HG03135 (cell line): ENCODE results near the gene RBPJ.
"Not testable (repeated sequence)": the region's sequence is repeated elsewhere in the genome, so short reads cannot be mapped to it uniquely, and the experiment has no call there.

ENCODE experiments used
- ATAC-seq: cut with Tn5 transposase; IDR thresholded peaks from one replicate; pipeline ENCODE4 v1.9.1; 2021; ENCODE audit warnings: mild to moderate bottlenecking, moderate library complexity; ENCODE audit not compliant: unreplicated experiment

RBPJ gene

DNA sequence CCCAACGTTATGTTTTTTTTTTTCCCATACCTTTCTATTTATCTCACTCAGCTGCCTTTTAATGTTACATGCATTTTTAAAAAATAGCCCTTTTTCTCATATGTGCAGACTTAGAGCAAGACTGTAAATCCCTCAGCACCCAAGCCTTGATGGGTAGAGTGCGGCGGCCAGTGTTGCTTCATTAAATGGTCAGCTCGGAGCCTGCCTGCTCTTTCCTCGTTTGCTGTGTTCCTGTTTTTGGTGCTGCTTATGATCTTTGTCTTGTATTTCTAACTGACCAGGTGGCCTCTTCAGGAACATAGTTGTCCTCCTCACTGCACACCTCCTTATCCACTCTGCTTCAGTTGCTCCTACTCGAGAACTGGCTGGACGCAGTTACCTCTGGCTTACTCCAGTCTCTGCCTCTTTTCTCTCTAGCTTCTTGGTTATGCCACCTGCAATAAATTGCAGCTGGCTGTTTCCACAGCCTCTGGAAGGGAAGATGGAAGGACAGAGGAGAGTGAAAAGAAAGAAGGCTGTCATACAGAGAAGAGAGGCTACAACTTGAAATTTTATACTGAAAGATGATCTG, 10.7 kb downstream of the RBPJ start:
- ATAC-seq, result no peak

DNA sequence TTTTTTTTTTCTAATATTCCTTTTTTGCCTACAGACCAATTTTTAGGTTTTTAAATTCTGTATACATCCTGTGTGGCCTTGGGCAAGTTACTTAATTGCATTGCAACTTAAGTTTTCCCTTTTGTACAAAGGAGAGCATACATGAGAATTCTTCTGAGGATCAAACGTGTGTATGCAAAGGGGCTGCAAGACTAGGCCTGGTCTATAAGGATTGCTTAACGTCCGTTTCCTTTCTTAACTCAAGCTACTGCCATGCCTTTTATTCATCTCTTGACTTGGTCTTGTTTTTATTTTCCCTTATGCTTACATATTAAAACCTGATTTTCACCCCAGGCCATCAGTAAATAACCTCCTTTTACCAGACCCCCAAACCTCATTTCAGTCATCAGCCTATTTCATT, 13.6 kb downstream of the RBPJ start:
- no peak for ATAC-seq

DNA sequence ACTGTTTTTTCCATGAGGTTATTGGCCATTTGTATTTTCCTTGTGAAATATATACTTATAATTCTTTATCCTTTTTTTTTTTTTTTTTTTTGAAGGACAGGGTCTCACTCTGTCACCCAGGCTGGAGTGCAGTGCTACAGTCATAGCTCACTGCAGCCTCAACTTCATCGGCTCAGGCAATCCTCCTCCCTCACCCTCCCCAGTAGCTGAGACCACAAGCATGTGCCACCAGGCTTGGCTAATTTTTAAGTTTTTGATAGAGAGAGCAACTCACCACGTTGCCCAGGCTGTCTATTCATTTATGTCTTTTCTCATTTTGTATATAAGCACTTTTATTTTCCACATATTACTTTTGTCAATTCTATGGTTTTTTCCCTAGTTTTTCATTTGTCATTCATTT, 16.8 kb downstream of the RBPJ start:
- no peak for ATAC-seq

DNA sequence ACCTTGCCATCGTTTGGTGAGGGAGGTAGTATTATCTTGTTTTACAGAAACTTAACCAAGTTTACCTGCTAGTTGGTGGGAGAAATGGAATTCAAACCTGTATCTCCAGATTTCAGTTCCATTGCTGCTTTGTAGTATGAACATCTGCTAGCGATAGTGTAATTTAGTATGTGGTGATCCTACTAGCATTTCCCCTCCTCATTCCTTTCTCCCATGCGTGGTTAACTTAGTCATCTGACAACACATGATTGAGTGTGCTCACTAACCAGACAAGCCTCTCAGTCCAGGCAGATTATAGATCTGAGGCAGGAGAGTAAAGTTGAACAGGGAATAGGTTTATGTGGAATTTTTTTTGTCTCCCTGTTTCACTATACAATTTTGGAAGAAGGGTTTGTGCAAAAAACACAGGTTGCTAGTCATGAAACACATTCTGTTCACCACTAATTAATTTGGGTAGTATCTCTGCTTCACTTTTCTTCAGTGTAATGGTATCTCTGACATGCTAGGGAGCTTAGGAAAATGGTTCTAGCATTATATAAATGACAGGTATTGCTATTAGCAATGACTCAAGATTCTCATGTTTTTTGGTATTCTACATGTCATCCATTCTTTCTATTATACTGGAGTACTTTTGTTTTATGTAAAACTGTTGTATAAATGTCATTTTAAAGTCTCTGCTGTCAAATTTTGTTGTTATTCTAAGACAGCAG, 21.7 kb downstream of the RBPJ start:
- ATAC-seq, result no peak

DNA sequence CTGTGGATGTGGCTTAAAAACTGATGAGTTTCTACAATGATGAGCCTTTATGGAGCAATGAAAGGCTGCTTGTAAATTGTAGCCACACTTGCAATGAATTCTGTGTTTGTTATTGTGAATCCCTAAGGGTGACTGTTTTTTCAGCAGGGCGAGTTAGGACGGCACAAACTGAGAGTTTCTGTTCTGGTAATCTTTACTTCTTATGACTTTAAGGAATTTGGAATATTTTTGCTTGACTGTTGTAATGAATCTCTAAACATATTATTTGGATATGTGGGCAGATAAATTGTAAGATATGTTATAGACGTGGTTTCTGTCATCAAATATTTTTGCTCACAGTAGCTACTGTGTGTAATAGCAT, 22.2 kb downstream of the RBPJ start:
- ATAC-seq, result no peak

DNA sequence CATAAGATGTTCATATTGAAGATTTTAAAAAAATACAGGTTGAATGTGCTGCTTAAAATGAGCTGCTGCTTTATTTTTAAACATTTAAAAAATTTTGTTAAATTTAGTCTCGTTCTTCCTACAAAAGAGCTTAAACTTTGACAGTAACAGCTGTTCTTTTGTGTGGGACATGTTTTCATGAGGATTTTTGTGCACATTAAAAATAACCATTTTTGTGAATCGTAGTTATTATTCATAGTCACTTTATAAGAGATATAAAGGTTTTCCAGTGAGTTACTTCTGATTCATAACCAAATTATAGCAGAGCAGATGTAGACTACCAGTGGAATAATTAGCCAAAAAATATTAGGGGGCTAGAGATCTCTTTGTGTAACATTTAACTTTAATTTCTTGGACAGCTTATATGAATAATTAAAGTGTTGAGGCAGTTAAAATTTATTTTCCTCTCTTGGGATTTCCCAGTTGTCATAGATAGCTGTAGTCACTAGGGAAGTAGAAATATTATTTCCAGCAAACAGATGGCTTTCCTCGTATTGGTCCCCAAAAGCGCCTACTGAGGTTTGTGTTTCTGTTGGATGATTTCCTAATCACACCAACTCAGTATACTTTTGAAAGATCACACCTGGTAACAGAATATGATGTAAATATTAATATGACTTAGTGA, 24.2 kb downstream of the RBPJ start:
- no peak for ATAC-seq

DNA sequence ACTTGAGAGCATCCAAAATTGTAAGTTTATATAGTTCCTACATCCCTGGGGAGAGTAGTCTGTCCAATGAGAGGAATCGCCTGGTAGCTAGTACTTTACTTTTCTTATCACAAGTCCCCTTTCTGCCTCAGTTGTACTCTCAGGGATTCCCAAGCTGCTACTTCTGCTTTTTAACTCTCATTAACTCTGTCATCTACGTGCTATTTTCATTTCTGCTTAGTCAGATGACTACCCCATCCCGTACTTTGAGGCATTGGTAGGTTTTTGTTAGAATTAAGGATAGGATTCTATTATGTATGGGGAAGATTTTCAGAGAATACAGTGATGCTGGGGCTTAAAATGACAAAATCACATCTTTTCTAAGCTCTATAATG, 24.7 kb downstream of the RBPJ start:
- ATAC-seq, result no peak

DNA sequence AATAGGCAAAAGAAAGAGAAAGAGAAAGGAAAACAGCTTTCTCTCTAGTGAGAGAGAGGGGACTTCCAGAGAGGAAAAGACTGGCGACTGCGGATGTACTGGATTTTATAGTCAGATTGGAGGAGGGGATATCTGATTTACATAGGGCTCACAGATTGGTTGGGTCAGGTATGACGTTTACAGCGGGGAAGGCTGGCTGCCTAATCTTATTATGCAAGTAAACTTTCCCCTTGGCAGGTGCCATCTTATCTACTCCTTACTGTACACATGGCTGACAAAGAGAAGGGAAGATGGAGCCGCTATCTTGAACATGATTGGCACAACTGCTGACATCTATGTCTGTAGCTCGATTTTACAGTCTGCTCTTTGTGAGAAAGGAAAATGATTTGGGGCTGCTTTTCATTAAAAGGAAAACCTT, 25.4 kb downstream of the RBPJ start:
- no peak for ATAC-seq

DNA sequence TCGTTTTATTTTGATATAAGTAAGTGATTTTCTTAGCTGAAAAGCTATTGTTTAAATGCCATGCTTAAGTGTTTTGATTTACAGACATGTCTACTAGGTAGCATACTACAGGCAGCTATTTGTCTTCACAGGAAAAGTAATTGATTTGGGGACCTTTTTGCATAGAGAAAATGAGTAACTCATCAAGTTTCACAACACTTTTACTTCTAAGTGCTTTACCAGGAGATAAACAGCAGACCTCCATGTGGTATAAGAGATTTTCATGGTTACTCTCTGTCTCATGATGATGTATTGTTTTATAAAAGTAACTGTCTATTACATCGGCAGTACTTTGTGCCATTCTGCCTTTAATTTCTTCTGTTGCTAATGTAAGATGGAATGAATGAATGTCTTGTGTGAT, 28.7 kb downstream of the RBPJ start:
- ATAC-seq, result peak; percentile 53

DNA sequence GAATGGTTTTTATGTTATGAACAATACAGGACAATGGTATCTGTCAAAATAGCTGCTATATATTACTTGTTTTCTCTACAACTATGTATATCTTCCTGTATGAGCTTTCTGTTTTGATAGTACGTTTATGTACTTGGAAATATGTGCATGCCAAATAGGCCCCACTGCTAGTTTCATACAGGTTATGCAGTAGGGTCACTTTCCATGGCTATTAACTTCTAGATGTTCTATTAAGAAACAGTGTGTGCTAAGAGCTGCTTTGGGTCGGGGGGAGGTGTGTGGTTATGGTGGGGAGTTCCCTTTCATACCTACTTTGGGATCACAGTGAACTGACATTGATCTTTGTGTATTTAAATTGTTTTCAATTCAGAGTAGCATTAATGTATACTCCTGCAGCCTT, 30.9 kb downstream of the RBPJ start:
- no peak for ATAC-seq

DNA sequence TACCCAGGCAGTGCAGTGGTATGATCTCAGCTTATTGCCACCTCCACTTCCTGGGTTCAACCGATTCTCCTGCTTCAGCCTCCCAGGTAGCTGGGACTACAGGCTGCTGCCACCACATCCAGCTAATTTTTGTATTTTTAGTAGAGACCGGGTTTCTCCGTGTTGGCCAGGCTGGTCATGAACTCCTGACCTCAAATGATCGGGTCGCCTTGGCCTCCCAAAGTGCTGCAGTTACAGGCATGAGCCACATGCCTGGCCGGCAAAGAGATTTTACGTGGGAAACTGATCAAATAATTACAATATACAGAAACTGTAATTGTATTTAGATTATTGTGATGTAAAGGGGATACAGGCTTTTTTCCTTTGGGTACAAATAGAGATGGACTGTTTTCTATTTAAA, 33.7 kb downstream of the RBPJ start:
- no peak for ATAC-seq

DNA sequence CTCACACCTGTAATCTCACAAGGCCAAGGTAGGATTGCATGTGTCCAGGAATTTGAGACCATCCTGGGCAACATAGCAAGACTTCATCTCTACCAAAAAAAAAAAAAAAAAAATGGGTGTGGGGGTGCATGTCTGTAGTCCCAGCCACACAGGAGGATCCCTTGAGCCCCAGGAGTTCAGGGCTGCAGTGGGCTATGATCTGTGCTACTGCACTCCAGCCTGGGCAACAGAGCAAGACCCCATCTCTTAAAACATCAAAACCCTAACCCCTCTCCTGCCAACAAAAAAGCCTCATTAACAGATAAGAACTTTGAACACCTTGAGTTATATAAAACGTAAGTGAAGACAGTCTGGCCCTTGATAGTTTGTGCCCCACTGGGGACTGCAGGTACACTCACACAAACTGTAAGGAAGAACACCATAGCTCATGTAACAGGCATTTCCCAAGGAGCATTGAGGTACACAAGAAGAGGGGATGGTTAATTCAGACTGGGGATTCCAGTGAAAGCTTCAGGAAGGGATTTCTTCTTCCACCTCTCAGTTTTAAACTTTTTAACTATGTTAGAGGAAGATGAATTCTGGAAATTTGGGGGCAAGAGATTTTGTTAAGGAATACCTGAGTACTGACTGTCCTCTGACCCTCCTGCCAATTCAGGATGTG, 34.7 kb downstream of the RBPJ start:
- ATAC-seq, result no peak

DNA sequence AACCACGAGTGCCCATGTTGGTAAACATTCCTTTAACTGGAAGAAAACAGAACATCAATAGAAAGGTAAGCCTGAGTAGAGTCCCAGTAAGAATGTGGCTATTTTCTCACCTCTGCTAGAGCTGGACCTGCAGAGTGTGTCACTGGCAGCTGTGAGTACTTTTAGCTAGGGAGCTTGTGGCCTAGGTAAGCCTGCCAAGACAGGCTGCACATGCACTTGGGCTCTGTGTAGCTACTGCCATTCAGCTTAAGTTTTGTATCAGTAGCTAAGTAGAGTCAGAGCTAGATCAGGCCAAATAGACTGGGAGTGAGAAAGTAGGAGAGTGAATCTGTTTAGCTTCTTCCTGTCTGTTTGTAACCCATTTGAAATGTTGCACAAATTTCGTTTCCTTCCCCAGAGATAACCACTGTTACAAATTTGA, 35.3 kb downstream of the RBPJ start:
- ATAC-seq, result no peak

DNA sequence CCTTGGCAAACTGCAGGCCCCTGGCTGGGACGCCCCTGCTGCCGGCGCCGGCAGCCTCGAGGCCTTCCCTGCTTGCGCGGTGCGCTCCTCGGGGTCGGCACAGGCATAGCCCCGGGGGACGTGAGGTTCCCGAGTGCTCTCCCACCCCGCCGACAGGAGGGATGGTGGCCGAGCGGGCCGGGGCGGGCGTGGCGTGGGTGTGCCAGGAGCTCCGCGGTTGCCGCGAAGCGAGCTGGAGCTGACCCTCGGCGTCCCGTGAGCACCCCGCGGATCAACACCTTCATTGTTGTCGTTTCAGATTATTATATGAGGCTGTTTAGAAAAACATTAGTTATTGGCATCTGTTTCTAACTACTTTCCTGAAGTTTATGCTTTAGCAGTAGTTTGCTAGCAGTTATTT, 38.7 kb downstream of the RBPJ start:
- not testable (repeated sequence) for ATAC-seq

DNA sequence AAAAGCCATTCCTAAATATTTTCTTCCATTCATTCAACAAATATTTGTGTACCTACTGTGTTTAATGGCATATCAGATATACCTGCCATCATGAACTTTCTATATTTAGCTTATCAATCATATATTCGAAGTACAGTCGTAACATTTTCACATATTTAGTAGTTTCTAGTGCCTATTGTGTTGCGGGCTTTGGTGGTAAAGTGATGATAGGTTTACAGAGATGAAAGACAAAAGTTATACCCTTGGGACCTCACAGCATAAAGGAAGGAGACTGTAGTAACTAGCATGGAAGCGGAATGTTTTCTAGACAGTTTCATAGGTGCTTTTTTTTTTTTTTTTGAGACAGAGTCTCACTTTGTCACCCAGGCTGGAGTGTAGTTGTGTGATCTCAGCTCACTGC, 39.5 kb downstream of the RBPJ start:
- no peak for ATAC-seq

DNA sequence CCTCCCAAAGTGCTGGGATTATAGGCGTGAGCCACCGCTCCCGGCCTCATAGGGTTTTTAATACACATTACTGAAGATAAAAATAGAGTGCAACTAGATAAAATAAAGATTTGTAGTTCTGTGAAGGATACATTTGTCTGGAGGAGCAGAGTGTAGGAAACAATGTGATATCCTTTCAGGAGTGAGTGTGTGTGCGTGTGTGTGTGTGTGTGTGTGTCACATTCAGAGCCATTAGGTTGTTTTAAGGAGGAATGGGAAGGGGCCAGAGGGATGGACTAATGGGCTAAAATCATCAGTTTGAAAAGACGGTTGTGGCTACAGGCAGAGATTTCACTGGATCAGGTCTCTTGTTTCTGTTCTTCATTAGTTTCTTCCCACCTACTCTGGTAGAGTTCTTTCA, 40.0 kb downstream of the RBPJ start:
- no peak for ATAC-seq

DNA sequence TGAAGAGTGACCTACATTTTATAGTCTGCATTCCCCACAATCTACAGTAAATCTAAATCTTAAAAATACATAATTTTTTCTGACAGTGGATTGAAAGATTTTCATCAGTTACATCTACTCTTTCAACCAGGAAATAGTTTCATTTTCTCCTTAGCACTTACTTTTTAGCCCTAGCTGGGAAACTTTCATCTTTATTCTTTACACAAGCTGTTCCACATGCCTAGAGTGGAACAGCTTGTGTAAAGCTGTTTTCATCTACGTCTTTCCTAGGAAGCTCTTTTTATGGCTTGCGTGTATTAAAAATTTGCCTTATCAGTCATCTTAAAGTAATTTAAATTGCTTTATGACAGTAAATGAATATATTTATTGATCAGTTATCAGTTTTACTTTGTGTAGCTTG, 40.5 kb downstream of the RBPJ start:
- ATAC-seq, result no peak

DNA sequence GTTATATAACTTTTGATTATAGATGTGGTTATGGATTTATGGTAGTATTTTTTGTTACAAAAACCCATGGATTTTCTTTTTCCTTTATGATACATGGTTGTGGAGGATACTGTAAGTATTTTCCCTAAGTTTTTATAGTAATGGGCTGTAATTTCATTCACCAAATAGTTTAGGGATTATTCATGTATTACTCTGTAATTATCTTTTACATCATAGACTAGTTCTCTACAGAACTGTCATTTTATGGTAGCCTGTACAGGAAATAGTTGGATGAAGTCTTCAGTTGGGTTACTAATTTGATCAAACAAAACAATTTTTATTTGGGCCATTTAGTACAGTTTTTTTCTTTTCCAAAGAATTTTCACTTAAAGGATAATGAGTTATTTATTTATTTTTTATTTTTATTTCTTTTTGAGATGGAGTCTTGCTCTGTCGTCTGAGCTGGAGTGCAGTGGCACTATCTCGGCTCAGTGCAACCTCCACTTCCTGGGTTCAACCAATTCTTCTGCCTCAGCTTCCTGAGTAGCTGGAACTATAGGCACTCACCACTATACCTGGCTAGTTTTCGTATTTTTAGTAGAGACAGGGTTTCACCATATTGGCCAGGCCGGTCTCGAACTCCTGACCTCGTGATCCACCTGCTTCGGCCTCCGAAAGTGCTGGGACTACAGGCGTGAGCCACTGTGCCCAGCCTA, 42.1 kb downstream of the RBPJ start:
- ATAC-seq, result no peak

DNA sequence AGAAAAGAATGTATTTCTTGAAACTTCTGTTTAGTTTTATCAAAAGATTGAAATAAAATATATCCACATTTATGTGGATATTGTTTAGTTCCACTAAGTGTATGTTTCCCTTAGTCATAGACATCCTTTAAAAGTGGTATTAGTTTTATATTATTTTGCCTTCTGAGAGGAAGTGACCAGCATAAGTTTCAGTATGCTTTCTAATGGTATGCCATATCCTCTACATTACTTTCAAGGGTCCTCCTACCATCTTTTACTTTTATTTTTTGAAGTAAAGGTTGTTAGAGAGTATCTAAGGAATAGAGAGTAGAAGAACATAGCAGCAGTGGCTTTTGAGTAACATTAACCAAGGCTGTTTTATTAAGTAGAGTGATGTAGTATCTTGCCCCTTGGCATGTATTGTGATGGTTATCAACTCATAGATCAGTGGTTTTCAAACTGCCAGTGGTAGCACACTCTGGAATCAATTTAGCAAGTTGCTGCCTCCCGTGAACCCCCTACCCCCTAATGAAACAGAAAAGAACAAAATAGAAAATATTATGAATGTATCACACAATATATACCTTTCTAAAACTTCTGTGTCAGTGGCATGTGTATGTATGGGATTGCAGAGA, 44.8 kb downstream of the RBPJ start:
- ATAC-seq, result peak; percentile 60

DNA sequence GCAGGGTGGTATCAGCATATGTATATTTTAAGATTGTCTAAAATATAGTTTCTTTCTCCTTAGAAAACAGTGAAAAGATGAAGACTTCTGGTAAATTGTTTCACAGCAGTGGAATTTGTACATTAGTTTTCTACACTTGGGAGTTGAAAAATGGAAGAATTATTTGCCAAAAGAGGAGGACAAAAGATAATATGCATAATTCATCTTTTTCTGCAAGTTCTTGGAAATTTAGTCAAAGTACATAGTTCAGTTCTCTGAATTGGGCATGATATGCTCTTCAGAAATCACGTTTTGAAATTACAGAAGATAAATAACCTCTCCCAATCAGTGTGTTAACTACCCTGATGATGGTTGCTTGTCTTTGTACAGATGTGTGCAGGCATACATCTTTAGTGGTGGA, 47.0 kb downstream of the RBPJ start:
- ATAC-seq, result no peak

DNA sequence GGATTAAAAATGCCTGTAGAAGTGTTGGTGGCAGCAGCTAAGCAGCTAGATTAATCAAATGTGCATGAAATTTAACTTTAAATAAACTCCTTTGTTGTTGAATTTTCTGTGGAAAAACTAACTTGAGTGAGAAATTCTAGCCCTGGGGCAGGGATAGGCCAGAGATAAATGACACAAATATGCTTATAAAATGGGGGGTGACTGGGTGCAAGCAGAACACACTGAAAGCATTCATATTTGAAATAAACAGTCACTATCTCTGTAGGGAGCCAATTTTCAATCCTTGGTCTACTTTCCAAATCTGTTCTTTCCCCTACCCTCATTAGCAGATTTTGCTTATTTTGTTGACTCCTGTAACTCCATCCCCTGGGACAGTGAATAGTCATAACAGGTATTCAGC, 47.9 kb downstream of the RBPJ start:
- no peak for ATAC-seq
